ENCODE measurements around the gene COX8A. TPM values are rescaled to one million over a fixed set of nuclear protein-coding genes. Genes with fewer than 3 reads are reported as not detected.

The COX8A gene
- total and polyA plus RNA-seq, 4 donors, result 149 to 779 (median 514) TPM

DNA sequence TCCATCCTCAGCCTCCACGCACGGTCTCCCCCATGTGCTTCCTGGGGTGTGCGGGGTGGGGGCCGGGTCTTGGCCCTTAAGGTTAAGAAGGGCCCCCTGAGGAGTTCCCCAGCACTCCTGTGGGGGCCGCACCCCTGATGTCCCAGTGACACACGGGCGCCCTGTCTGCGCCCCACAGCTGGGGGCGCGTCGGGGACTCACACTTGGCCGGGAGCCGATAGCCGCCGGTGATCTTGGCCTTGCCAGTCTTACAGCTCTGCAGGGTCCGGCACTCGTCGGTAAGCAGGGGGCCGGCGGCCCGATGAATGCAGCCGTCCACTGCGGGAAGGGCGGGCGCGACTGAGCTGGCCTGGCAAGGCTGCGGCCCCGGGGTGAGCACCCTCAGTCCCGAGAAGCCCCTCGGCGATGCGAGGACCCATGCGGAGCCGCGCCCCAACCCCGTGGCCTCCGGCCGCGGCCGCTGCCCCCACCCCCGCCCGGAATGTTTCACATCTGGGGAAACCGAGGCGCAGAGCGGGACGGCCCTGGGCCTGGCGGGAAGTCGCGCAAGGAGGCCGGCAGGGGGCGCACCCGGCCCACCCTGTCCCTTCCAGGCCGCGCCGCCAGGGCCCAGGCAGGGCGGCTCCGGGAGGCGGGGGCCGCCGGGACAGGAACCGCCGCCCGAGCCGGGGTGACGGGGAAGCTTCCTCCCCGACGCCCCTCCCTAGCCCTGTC, 25.8 kb downstream of the COX8A start:
- ATAC-seq (ENCODE audit: insufficient read depth, low FRiP score), result peak; percentile 85
- Histone ChIP-seq H3K27me3 (ENCODE audit: control insufficient read depth in 3 of 3, insufficient read depth in 3 of 3, low read length in 2 of 3) (no peaks in the 10 kb centered on the region), H3K4me3 (no peak overlapping the region), H3K36me3 (ENCODE audit: control insufficient read depth in 4 of 4, insufficient read depth in 4 of 4, low read length in 4 of 4) (peaks cover 1 to 34% (median 14%) of the 10 kb centered on the region in 4 donors), H3K9me3 (ENCODE audit: control insufficient read depth in 4 of 4, insufficient read depth in 3 of 4, low read length in 3 of 4) (peaks cover 0 to 3% (median 0%) of the 10 kb centered on the region in 4 donors), H3K27ac (ENCODE audit: low read depth in 1 of 2, low read length in 1 of 2) (no peak overlapping the region), H3K4me1 (ENCODE audit: control insufficient read depth in 5 of 5, insufficient read depth in 5 of 5, low read length in 5 of 5) (peaks cover 4 to 39% (median 16%) of the 10 kb centered on the region in 5 donors), H3K9ac (ENCODE audit: insufficient read depth in 1 of 2, low read length in 2 of 2) (no peak overlapping the region)
- TF ChIP-seq, protein P1, sequence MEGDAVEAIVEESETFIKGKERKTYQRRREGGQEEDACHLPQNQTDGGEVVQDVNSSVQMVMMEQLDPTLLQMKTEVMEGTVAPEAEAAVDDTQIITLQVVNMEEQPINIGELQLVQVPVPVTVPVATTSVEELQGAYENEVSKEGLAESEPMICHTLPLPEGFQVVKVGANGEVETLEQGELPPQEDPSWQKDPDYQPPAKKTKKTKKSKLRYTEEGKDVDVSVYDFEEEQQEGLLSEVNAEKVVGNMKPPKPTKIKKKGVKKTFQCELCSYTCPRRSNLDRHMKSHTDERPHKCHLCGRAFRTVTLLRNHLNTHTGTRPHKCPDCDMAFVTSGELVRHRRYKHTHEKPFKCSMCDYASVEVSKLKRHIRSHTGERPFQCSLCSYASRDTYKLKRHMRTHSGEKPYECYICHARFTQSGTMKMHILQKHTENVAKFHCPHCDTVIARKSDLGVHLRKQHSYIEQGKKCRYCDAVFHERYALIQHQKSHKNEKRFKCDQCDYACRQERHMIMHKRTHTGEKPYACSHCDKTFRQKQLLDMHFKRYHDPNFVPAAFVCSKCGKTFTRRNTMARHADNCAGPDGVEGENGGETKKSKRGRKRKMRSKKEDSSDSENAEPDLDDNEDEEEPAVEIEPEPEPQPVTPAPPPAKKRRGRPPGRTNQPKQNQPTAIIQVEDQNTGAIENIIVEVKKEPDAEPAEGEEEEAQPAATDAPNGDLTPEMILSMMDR (IDR thresholded peaks at IDR 0.05; ENCODE audit: control extremely low read depth, extremely low read depth), result peak; percentile 81
- peak; percentile 76 to 87 (median 79) for DNase-seq
- 2 to 9% methylated on average over 51 to 67 of the region's 67 CpGs for WGBS, 2 donors

DNA sequence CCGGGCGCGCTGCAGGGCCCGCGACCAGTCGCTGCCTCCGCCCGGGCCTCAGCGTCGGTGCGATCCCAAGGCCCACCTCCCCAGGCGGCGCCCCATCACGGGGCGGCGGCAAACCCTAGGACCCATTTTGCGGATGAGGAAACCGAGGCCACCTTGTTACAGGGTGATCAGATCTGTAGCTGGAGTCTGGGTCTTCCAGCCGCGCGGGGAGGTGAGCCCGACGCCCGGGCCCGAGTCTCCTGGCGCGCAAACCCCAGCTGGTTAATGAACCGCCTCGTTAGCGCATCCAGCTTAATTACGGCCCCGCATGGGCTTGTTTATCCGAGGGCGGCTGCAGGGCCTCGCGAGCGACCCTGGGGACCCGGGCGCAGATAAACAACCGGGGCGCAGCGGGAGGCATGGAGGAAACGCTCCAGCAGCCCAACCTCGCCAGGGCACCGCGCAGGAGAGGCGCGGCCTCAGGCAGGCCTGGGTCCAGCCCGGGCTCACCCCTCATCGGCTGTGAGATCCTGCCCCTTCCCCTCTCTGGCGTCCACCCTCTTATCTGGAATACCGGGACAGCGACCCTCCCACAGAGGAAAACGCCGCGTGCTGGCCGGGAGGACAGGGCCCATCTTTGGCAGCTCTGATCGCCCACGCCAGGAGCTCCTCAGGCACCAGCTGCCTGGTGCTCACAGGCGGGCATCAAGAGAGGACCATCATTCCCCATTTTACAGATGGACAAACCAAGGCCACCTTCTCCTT, 26.5 kb downstream of the COX8A start:
- WGBS, 2 donors, result 14 to 25% methylated on average over 59 to 60 of the region's 60 CpGs
- no peak overlapping the region for H3K4me3 ChIP-seq
- DNase-seq, result peak in 1 of 3 donors; percentile 21
- peaks cover 0 to under 1% (median 0%) of the 10 kb centered on the region in 3 donors for H3K27me3 ChIP-seq (ENCODE audit: control insufficient read depth in 3 of 3, insufficient read depth in 3 of 3, low read length in 2 of 3)
- H3K27ac ChIP-seq (ENCODE audit: low read depth in 1 of 2, low read length in 1 of 2), result no peak overlapping the region
- peaks cover 0 to 31% (median 12%) of the 10 kb centered on the region in 4 donors for H3K36me3 ChIP-seq (ENCODE audit: control insufficient read depth in 4 of 4, insufficient read depth in 4 of 4, low read length in 4 of 4)
- no peak for ATAC-seq (ENCODE audit: insufficient read depth, low FRiP score)
- TF ChIP-seq, protein P1 (IDR thresholded peaks at IDR 0.05; ENCODE audit: control extremely low read depth, extremely low read depth), result no peak
- H3K9me3 ChIP-seq (ENCODE audit: control insufficient read depth in 4 of 4, insufficient read depth in 3 of 4, low read length in 3 of 4), result peaks cover 0 to 3% (median 0%) of the 10 kb centered on the region in 4 donors
- no peak overlapping the region for H3K9ac ChIP-seq (ENCODE audit: insufficient read depth in 1 of 2, low read length in 2 of 2)
- peaks cover 4 to 39% (median 16%) of the 10 kb centered on the region in 5 donors for H3K4me1 ChIP-seq (ENCODE audit: control insufficient read depth in 5 of 5, insufficient read depth in 5 of 5, low read length in 5 of 5)

DNA sequence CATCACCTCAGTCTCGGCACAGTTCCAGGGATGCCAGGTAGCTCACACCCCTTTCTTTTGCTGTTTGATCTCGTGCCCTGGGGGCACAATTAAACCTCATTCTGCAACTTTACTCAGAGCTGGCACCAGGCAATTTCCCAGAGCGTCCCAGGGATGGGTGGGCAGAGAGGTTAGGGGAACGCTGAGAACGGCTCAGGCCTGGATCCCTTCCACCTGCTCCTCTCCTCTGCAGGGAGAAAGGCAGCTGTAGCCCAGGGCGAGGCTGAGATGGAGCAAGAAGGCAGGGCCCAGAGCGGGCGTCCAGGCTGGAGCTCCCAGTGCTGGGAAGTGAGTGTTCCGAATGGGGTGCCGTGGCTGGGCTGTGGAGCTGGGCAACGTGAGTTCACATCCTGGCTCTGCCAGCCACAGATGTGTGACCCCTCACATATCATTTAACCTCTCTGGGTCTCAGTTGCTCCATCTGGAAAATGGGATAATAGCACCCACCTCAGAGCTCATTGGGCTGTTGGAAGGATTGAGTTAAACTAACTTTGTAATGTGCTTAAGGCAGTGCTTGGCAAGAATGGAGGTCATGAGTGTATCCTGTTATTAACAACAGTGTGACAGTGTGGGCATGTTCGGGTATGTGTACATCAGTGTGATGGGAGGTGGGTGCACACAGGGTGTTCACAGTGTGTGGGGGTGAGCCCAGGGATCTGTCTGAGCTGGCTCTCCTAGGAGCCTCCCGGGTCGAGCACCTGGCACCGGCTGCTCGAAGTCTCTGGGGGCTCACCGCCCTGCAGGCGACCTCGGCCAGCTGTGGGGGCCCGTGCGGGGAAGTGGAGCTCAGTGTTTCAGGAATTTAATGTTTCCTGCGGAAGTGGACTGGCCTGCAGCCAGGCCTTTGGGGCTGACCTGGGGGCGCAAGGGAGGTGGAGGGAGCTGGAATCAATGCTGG, 27.3 kb downstream of the COX8A start:
- WGBS, 2 donors, result 34 to 50% methylated on average over 23 of the region's 23 CpGs
- Histone ChIP-seq H3K9ac (ENCODE audit: insufficient read depth in 1 of 2, low read length in 2 of 2) (no peak overlapping the region), H3K36me3 (ENCODE audit: control insufficient read depth in 4 of 4, insufficient read depth in 4 of 4, low read length in 4 of 4) (peaks cover 0 to 22% (median 6%) of the 10 kb centered on the region in 4 donors), H3K4me1 (ENCODE audit: control insufficient read depth in 5 of 5, insufficient read depth in 5 of 5, low read length in 5 of 5) (peaks cover 4 to 43% (median 16%) of the 10 kb centered on the region in 5 donors), H3K27me3 (ENCODE audit: control insufficient read depth in 3 of 3, insufficient read depth in 3 of 3, low read length in 2 of 3) (peaks cover 0 to 4% (median 0%) of the 10 kb centered on the region in 3 donors), H3K27ac (ENCODE audit: low read depth in 1 of 2, low read length in 1 of 2) (no peak overlapping the region), H3K4me3 (no peak overlapping the region), H3K9me3 (ENCODE audit: control insufficient read depth in 4 of 4, insufficient read depth in 3 of 4, low read length in 3 of 4) (peaks cover 0 to under 1% (median 0%) of the 10 kb centered on the region in 4 donors)
- no peak for ATAC-seq (ENCODE audit: insufficient read depth, low FRiP score)
- DNase-seq, result peak; percentile 75 to 85 (median 82)
- TF ChIP-seq, protein P1 (IDR thresholded peaks at IDR 0.05; ENCODE audit: control extremely low read depth, extremely low read depth), result no peak

All from lung (tissue), 12 donors.